KOPT-K1 (cell line): ENCODE measurements around the gene DIS3L.
"Not testable (repeated sequence)": the region's sequence is repeated elsewhere in the genome, so short reads cannot be mapped to it uniquely, and the experiment has no call there.

ENCODE experiments used
- H3K27ac ChIP-seq: fragments of 200-600 bp; sonication (generic); 2 replicates; pipeline ENCODE4 v1.5.1; 2016; ENCODE audit warnings: antibody characterized with exemption, mild to moderate bottlenecking, low read depth, low read length; ENCODE audit not compliant: poor library complexity, severe bottlenecking
- H3K36me3 ChIP-seq: fragments of 200-600 bp; sonication (generic); 2 replicates; pipeline ENCODE4 v1.5.1; 2017; ENCODE audit warnings: antibody characterized with exemption, mild to moderate bottlenecking, low read length, moderate library complexity; ENCODE audit not compliant: insufficient read depth
- H3K9me3 ChIP-seq: fragments of 200-600 bp; sonication (generic); 2 replicates; pipeline ENCODE4 v1.5.1; 2017; ENCODE audit warnings: antibody characterized with exemption, low read length, mild to moderate bottlenecking; ENCODE audit not compliant: insufficient read depth, poor library complexity, severe bottlenecking

The DIS3L gene

GRCh38 chr15:66326051-66326450, 32.7 kb downstream of the DIS3L start:
- H3K27ac ChIP-seq, result no peak overlapping the region
- H3K9me3 ChIP-seq, result no peaks in the 10 kb centered on the region
- peaks cover 98% of the 10 kb centered on the region for H3K36me3 ChIP-seq

- peaks cover 97% of the 10 kb centered on the region for H3K36me3 ChIP-seq
- H3K27ac ChIP-seq, result no peak overlapping the region
- no peaks in the 10 kb centered on the region for H3K9me3 ChIP-seq
Measured at GRCh38 chr15:66327736-66328135, 34.4 kb downstream of the DIS3L start.

GRCh38 chr15:66328771-66329170, 35.4 kb downstream of the DIS3L start:
- H3K36me3 ChIP-seq, result peaks cover 96% of the 10 kb centered on the region
- H3K27ac ChIP-seq, result no peak overlapping the region
- no peaks in the 10 kb centered on the region for H3K9me3 ChIP-seq

- H3K27ac ChIP-seq, H3K9me3 ChIP-seq: not testable (repeated sequence)
- peaks cover 89% of the 10 kb centered on the region for H3K36me3 ChIP-seq
Measured at GRCh38 chr15:66348530-66348929, 55.2 kb downstream of the DIS3L start.

- peaks cover 32% of the 10 kb centered on the region for H3K36me3 ChIP-seq
- H3K27ac ChIP-seq, result peak overlapping the region; percentile 89
- H3K9me3 ChIP-seq, result no peaks in the 10 kb centered on the region
Measured at GRCh38 chr15:66356077-66356358, 62.6 kb downstream of the DIS3L start.

- peak within 1 kb of the TSS; percentile 89 for H3K27ac ChIP-seq
- no peaks in the 10 kb centered on the region for H3K9me3 ChIP-seq
- peaks cover 26% of the 10 kb centered on the region for H3K36me3 ChIP-seq
Measured at GRCh38 chr15:66356359-66357236, 63.2 kb downstream of the DIS3L start, which contains the start of gene TIPIN. Gene TIPIN (minus strand): TSS chr15:66356685. CDS start chr15:66352947, 3,738 bp downstream.

GRCh38 chr15:66359740-66360139, 66.4 kb downstream of the DIS3L start:
- no peaks in the 10 kb centered on the region for H3K9me3 ChIP-seq

GRCh38 chr15:66361745-66362460, 68.5 kb downstream of the DIS3L start:
- not testable (repeated sequence) for H3K27ac ChIP-seq, H3K9me3 ChIP-seq, H3K36me3 ChIP-seq

More at GRCh38 chr15:66359740-66360139, 66.4 kb downstream of the DIS3L start:
- H3K27ac ChIP-seq, result no peak overlapping the region
- H3K36me3 ChIP-seq, result no peaks in the 10 kb centered on the region

GRCh38 chr15:66362776-66363175, 69.4 kb downstream of the DIS3L start:
- H3K27ac ChIP-seq, result no peak overlapping the region
- H3K9me3 ChIP-seq, result no peaks in the 10 kb centered on the region
- H3K36me3 ChIP-seq, result no peaks in the 10 kb centered on the region

- Histone ChIP-seq H3K9me3 (no peaks in the 10 kb centered on the region), H3K36me3 (no peaks in the 10 kb centered on the region), H3K27ac (no peak overlapping the region)
Measured at GRCh38 chr15:66364944-66365528, 71.7 kb downstream of the DIS3L start.

GRCh38 chr15:66369773-66370651, 76.6 kb downstream of the DIS3L start:
- peak overlapping the region; percentile 46 for H3K27ac ChIP-seq
- peaks cover 12% of the 10 kb centered on the region for H3K9me3 ChIP-seq
- no peaks in the 10 kb centered on the region for H3K36me3 ChIP-seq

- H3K36me3 ChIP-seq, result no peaks in the 10 kb centered on the region
- H3K9me3 ChIP-seq, result peaks cover 12% of the 10 kb centered on the region
- no peak overlapping the region for H3K27ac ChIP-seq
Measured at GRCh38 chr15:66374179-66374578, 80.8 kb downstream of the DIS3L start.

GRCh38 chr15:66378814-66379430, 85.6 kb downstream of the DIS3L start:
- no peaks in the 10 kb centered on the region for H3K36me3 ChIP-seq
- no peak overlapping the region for H3K27ac ChIP-seq
- peaks cover 8% of the 10 kb centered on the region for H3K9me3 ChIP-seq

GRCh38 chr15:66381376-66381775, 88.0 kb downstream of the DIS3L start:
- H3K36me3 ChIP-seq, H3K27ac ChIP-seq, H3K9me3 ChIP-seq: not testable (repeated sequence)
